Fibroblast of lung (primary cell): ENCODE results near the gene GUCD1.

Experiments
- EZH2 ChIP-seq: IDR thresholded peaks from 2 replicates; pipeline ENCODE4 v1.5.1; 2012; ENCODE audit warnings: low read length, control low read depth, mild to moderate bottlenecking; ENCODE audit errors: missing control alignments
- TF ChIP-seq, protein P1 (sequence below), 2 donors: IDR thresholded peaks in 1 of 2; conservative IDR thresholded peaks in 1 of 2; 1 replicate in 1 of 2; 2 replicates in 1 of 2; pipeline ENCODE4 v1.5.1; 2011 to 2012; ENCODE audit warnings: low read length in 2 of 2, control low read depth in 1 of 2, inconsistent platforms in 1 of 2, low read depth in 1 of 2, mild to moderate bottlenecking in 1 of 2

DNA sequence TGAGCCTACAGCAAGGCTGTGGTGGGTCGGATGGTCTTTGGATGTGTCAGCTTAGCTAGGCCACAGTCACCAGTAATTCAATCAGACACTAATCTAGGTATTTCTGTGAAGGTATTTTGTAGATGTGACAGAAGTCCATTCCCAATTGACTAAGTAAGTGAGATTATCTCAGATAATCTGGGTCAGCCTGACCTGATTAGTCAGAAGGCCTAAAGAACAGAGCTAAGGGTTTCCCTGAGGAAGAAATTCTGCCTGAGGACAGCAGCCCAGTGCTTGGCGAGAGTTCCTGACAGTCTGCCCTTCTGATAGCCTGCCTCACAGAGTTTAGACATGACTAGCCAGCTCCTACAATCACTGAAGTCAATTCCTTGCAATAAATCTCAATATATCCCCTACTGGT is 28.7 kb downstream of the GUCD1 start:
- TF ChIP-seq, protein P1, sequence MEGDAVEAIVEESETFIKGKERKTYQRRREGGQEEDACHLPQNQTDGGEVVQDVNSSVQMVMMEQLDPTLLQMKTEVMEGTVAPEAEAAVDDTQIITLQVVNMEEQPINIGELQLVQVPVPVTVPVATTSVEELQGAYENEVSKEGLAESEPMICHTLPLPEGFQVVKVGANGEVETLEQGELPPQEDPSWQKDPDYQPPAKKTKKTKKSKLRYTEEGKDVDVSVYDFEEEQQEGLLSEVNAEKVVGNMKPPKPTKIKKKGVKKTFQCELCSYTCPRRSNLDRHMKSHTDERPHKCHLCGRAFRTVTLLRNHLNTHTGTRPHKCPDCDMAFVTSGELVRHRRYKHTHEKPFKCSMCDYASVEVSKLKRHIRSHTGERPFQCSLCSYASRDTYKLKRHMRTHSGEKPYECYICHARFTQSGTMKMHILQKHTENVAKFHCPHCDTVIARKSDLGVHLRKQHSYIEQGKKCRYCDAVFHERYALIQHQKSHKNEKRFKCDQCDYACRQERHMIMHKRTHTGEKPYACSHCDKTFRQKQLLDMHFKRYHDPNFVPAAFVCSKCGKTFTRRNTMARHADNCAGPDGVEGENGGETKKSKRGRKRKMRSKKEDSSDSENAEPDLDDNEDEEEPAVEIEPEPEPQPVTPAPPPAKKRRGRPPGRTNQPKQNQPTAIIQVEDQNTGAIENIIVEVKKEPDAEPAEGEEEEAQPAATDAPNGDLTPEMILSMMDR (conservative IDR thresholded peaks at IDR 0.05 in 1 of 2, IDR thresholded peaks at IDR 0.05 in 1 of 2; ENCODE audit: low read depth in 1 of 2, low read length in 2 of 2), result no peak
- no peak for TF ChIP-seq EZH2
